GM21825 (cell line): Measurements from ENCODE around the gene ODAPH.
"Not testable (repeated sequence)": the region's sequence is repeated elsewhere in the genome, so short reads cannot be mapped to it uniquely, and the experiment has no call there.

Source experiments
- ATAC-seq: cut with Tn5 transposase; IDR thresholded peaks from one replicate; pipeline ENCODE4 v1.9.1; 2021; ENCODE audit warnings: mild to moderate bottlenecking, moderate library complexity; ENCODE audit not compliant: unreplicated experiment

The ODAPH gene, protein sequence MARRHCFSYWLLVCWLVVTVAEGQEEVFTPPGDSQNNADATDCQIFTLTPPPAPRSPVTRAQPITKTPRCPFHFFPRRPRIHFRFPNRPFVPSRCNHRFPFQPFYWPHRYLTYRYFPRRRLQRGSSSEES

DNA sequence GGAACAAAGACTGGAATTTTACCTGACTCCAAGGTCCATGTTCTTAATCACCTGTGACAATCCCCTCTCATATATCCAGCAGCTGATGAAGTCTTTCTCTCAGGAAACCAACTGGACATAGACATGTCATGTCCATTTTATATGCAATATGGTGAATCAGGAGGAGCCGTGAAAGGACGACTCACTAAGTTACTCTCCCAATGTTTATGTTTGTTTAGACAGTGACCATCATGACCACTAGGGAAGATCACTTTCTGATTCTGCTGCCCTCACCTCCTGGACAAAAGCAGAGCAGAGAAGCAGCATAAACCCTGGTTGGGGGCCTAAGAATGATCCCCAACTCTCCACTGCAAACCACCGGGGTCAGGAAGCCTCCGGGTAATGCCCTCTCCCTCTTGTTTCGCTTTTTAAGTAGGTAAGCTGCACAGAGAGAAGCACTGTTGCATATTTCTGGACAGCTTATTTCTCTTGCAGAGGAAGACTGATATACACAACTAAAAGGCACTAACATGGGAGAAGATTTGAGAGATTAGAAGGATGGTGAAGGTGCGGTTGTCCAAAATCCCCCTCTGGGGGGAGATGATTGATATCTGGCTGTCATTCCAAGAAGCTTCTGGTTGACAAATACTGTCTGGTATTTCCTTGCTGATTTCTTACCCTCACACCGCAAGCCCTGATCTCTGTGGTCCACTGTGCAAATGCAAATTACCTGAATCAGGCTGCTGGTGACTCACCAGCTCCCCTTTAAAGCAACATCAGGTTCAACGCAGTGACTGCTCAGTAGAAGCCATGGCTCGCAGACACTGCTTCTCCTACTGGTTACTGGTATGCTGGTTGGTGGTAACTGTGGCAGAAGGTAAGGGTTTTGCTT is at the start of gene ODAPH:
Gene ODAPH (plus strand): TSS at position 773 of the 871 bp plus-strand sequence. CDS start 17 bp downstream, at position 790.
- peak; percentile 95 for ATAC-seq

DNA sequence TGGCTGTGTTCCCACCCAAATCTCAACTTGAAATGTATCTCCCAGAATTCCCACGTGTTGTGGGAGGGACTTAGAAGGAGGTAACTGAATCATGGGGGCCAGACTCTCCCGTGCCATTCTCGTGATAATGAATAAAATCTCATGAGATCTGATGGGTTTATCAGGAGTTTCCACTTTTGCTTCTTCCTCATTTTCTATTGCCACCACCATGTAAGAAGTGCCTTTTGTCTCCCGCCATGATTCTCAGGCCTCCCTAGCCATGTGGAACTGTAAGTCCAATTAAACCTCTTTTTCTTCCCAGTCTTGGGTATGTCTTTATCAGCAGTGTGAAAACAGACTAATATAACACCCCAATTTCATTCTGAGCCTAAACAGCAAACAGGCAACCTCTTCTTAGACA is 46.3 kb upstream of the ODAPH start:
- not testable (repeated sequence) for ATAC-seq

GRCh38 chr4:75511841-75512240 is 44.0 kb upstream of the ODAPH start:
- ATAC-seq = no peak

- ATAC-seq = no peak
These were observed 43.3 kb upstream of the ODAPH start for GRCh38 chr4:75512386-75513211.

- ATAC-seq = no peak
These were observed 42.2 kb upstream of the ODAPH start for GRCh38 chr4:75513526-75514130.

- peak; percentile 93 for ATAC-seq
These were observed 41.5 kb upstream of the ODAPH start, which contains the start of the genes RCHY1 and THAP6 for GRCh38 chr4:75514131-75514948. TSS of gene RCHY1 (minus strand) at chr4:75514403. CDS start at chr4:75514286, 117 bp downstream. TSS of gene THAP6 (plus strand) at chr4:75514473. CDS start at chr4:75515453, 980 bp downstream.

- peak; percentile 2 for ATAC-seq
These were observed 40.8 kb upstream of the ODAPH start for GRCh38 chr4:75514949-75515612.

DNA sequence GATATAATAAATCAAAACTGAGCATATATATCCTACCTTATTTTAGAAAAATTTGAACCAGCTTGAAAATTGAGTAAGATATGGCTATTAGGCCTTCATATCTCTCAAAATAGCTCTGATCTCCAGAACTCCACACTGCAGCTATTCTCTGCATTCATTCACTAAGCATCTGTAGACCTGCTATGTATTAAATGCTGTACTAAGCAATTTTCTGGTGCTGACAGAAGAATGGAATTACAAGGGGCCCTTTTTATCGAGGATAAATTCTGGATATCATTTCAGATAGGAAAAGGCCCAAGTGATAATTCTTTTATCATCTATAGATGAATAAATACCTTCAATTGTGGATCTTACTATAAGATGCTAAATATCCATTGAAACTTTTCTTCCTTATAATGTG is 39.7 kb upstream of the ODAPH start:
- no peak for ATAC-seq

DNA sequence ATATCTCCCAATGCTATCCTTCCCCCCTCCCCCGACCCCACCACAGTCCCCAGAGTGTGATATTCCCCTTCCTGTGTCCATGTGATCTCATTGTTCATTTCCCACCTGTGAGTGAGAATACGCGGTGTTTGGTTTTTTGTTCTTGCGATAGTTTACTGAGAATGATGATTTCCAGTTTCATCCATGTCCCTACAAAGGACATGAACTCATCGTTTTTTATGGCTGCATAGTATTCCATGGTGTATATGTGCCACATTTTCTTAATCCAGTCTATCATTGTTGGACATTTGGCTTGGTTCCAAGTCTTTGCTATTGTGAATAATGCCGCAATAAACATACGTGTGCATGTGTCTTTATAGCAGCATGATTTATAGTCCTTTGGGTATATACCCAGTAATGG is 36.4 kb upstream of the ODAPH start:
- ATAC-seq = not testable (repeated sequence)

DNA sequence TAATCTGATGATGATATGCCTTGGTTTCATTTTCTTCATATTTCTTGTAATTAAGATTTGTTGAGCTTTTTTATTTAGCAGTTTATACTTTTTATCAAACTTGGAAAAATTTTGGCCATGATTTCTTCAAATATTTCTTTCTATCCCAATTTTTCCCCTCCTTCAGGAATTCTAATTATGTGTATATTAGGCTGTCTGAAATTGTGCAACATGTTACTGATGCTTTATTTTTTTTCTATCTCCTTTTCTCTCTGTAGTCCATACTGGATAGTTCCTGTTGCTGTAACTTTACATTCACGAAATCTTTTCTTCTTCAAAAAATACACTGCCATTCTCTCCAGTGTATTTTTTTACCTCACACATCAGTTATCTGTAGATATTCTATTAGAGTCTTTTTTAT is 30.8 kb upstream of the ODAPH start:
- no peak for ATAC-seq

- ATAC-seq = no peak
These were observed 30.0 kb upstream of the ODAPH start for GRCh38 chr4:75525910-75526309.

DNA sequence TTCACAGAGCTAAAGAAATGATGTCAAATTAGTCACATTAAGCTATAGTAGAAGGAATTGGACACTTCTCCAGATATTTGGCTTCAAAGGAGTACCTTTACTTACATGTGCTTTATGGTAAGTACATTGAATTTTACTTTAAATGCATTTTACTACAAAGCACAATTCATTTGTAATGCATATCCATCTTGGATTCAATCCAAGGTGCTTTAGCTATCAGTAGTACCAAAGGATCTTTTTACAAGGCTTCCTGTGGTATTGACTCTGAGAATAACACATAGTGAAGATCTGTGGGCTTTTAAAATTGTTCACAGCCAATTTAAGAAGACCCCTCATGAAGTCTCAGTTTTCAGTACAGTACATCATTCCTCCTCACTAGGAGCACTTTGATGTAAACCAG is 28.4 kb upstream of the ODAPH start:
- ATAC-seq = no peak

DNA sequence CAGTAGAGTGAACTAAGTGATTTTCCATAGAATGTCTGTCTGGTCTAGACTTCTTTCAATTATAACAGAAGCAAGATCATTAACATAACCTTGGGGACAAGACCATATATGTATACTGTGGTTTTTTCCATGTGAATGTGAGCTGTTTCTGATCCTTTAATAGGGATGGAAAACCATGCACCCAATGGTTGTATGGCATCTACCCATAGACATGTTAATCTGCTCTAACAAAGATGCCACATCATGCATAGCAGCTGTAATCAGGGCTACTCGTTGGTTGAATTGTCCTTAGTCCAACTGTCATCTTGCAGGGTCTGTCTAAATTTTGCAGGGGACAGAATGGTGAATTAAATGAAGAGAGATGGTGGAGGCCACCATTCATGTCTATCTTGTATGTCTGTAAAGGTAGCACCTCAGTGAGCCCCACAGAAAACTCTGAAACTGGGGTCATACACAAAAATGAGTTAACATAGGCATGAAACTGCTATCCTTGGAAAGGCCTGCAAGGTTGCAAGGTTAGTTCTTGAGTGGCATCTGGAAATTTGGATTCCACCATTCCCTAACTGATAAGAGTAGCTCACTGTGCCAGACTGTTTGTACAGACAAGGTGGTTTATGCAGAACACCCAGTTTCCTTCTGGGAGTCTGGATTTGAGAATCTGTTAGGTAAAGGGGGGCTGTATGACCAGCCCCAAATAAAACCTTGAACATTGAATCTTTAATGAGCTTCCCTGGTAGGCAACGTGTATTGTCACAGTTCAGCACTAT is 25.1 kb upstream of the ODAPH start:
- no peak for ATAC-seq

DNA sequence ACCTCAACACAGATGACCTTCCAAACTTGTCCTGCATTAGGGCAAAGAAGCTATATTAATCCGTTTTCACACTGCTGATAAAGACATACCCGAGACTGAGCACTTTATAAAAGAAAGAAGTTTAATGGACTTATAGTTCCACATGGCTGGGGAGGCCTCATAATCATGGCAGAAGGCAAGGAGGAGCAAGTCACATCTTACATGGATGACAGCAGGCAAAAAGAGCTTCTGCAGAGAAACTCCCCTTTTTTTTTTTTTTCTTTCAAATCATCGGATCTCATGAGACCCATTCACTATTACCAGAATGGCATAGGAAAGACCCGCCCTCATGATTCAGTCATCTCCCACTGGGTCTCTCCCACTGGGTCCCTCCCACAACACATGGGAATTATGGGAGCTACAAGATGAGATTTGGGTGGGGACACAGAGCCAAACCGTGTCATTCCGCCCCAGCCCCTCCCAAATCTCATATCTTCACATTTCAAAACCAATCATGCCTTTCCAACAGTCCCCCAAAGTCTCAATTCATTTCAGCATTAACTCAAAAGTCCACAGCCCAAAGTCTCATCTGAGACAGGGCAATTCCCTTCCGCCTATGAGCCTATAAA is 24.2 kb upstream of the ODAPH start:
- not testable (repeated sequence) for ATAC-seq

GRCh38 chr4:75533339-75533887 is 22.5 kb upstream of the ODAPH start:
- not testable (repeated sequence) for ATAC-seq

DNA sequence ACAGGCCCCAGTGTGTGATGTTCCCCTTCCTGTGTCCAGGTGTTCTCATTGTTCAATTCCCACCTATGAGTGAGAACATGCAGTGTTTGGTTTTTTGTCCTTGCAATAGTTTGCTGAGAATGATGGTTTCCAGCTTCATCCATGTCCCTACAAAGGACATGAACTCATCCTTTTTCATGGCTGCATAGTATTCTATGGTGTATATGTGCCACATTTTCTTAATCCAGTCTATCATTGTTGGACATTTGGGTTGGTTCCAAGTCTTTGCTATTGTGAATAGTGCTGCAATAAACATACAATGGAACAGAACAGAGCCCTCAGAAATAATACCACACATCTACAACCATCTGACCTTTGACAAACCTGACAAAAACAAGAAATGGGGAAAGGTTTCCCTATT is 21.9 kb upstream of the ODAPH start:
- not testable (repeated sequence) for ATAC-seq

DNA sequence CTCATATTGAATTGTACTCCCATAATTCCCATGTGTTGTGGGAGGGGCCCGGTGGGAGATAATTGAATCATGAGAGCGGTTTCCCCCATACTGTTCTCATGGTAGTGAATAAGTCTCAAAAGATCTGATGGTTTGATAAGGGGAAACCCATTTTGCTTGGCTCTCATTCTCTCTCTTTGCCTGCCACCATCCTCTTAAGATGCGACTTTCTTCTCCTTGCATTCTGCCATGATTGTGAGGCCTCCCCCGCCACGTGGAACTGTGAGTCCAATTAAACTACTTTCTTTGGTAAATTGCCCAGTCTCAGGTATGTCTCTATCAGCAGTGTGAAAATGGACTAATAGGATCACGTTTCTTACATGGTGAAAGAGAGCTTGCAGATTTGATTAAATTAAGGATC is 18.6 kb upstream of the ODAPH start:
- ATAC-seq = not testable (repeated sequence)

DNA sequence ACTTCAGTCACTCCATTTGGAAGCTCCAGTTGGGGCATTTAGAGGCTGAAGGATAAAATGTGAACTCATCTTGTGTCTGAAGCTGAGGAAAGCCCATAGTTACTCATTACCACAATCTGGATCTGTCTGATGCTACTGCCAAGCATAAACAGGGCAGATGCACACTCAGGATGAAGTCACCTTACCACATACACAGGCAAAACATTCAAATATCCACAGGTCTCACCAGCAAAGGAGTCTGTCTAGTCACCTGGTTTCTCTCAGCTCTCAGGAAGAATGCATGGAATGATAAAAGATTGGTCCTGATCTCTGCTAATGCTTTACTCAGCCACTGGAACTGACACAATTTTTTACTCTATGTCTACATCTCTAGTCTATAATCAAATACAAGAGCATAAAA is 13.0 kb upstream of the ODAPH start:
- no peak for ATAC-seq
